Peyer's patch (tissue), 4 donors: ENCODE measurements around the gene TRIM54. TPM values are rescaled to one million over a fixed set of nuclear protein-coding genes. Genes with fewer than 3 reads are reported as not detected.
"Not testable (repeated sequence)": the region's sequence is repeated elsewhere in the genome, so short reads cannot be mapped to it uniquely, and the experiment has no call there.

ENCODE experiments used
- DNase-seq, 3 donors: peaks; one replicate each; pipeline ENCODE4 v3.0.0-alpha.2; 2017 to 2019
- H3K27ac ChIP-seq, 4 donors: fragments of 200-600 bp; sonication (generic); one replicate each; pipeline ENCODE4 v1.5.1; 2016 to 2019
- H3K27me3 ChIP-seq, 2 donors: fragments of 200-600 bp; sonication (generic); one replicate each; pipeline ENCODE4 v1.5.1; 2019
- H3K36me3 ChIP-seq, 3 donors: fragments of 200-600 bp; sonication (generic); one replicate each; pipeline ENCODE4 v1.5.1; 2016 to 2019
- H3K4me1 ChIP-seq, 4 donors: fragments of 200-600 bp; sonication (generic); one replicate each; pipeline ENCODE4 v1.5.1; 2016 to 2019
- H3K4me3 ChIP-seq, 4 donors: fragments of 200-600 bp; sonication (generic); 1 replicate in 3 of 4; 2 replicates in 1 of 4; pipeline ENCODE4 v1.5.1; 2016 to 2019; ENCODE audit warnings: mild to moderate bottlenecking in 1 of 4
- H3K9me3 ChIP-seq, 4 donors: fragments of 200-600 bp; sonication (generic); one replicate each; pipeline ENCODE4 v1.5.1; 2016 to 2019; ENCODE audit warnings: mild to moderate bottlenecking in 1 of 4
- CTCF ChIP-seq, 6 experiments: fragments of 450-650 bp in 4 of 6; fragments of 200-600 bp in 2 of 6; sonication (generic) in 1 of 6; IDR thresholded peaks; one replicate each; pipeline ENCODE4 v1.5.1; 2017 to 2019; ENCODE audit warnings: antibody characterized with exemption in 6 of 6, mild to moderate bottlenecking in 3 of 6, moderate library complexity in 1 of 6
- POLR2A ChIP-seq, 2 donors: fragments of 450-650 bp; IDR thresholded peaks; one replicate each; pipeline ENCODE4 v1.5.1; 2017; ENCODE audit warnings: antibody characterized with exemption in 2 of 2, mild to moderate bottlenecking in 2 of 2, moderate library complexity in 2 of 2
- total RNA-seq, 4 donors: library from RNA; depleted of rRNA; stranded (reverse); fragments of >200 nt; gene quantifications; one replicate each; pipeline ENCODE4 v1.1.0, GENCODE V29; 2016

The TRIM54 gene
- total RNA-seq, 4 donors from 2014 or later: 0.54 TPM; not detected in 3

GRCh38 chr2:27350106-27350693 lies 68.0 kb downstream of the TRIM54 start:
- TF ChIP-seq POLR2A (IDR thresholded peaks at IDR 0.05) (no peak), CTCF (IDR thresholded peaks at IDR 0.05) (no peak)
- Histone ChIP-seq H3K4me3 (no peak overlapping the region), H3K36me3 (no peaks in the 10 kb centered on the region), H3K27ac (no peak overlapping the region), H3K27me3 (no peaks in the 10 kb centered on the region), H3K9me3 (no peaks in the 10 kb centered on the region), H3K4me1 (peaks cover 0 to 18% (median 3%) of the 10 kb centered on the region in 4 donors)
- no peak for DNase-seq

GRCh38 chr2:27351802-27352598 lies 69.8 kb downstream of the TRIM54 start:
- Histone ChIP-seq H3K36me3 (no peaks in the 10 kb centered on the region), H3K27me3 (no peaks in the 10 kb centered on the region), H3K9me3 (no peaks in the 10 kb centered on the region), H3K4me3 (no peak overlapping the region), H3K4me1 (peaks cover 0 to 25% (median 5%) of the 10 kb centered on the region in 4 donors), H3K27ac (no peak overlapping the region)
- no peak for DNase-seq
- TF ChIP-seq POLR2A (IDR thresholded peaks at IDR 0.05) (no peak), CTCF (IDR thresholded peaks at IDR 0.05) (no peak)

GRCh38 chr2:27353386-27353761 lies 71.1 kb downstream of the TRIM54 start:
- not testable (repeated sequence) for H3K4me3 ChIP-seq, H3K27ac ChIP-seq
- peaks cover 0 to 35% (median 5%) of the 10 kb centered on the region in 4 donors for H3K4me1 ChIP-seq

GRCh38 chr2:27353762-27354596 lies 71.8 kb downstream of the TRIM54 start:
- H3K36me3 ChIP-seq: no peaks in the 10 kb centered on the region
- no peak for DNase-seq
- peak overlapping the region in 1 of 4 donors; percentile 1 for H3K27ac ChIP-seq
- TF ChIP-seq CTCF (IDR thresholded peaks at IDR 0.05) (no peak), POLR2A (IDR thresholded peaks at IDR 0.05) (no peak)
- no peaks in the 10 kb centered on the region for H3K27me3 ChIP-seq
- no peak overlapping the region for H3K4me3 ChIP-seq
- peaks cover 0 to 36% (median 5%) of the 10 kb centered on the region in 4 donors for H3K4me1 ChIP-seq
- H3K9me3 ChIP-seq: no peaks in the 10 kb centered on the region

More at GRCh38 chr2:27353386-27353761, 71.1 kb downstream of the TRIM54 start:
- not testable (repeated sequence) for H3K27me3 ChIP-seq, DNase-seq, H3K36me3 ChIP-seq, H3K9me3 ChIP-seq

GRCh38 chr2:27354597-27354927 lies 72.3 kb downstream of the TRIM54 start:
- H3K9me3 ChIP-seq: no peaks in the 10 kb centered on the region
- H3K4me3 ChIP-seq: no peak overlapping the region
- no peaks in the 10 kb centered on the region for H3K27me3 ChIP-seq
- no peaks in the 10 kb centered on the region for H3K36me3 ChIP-seq
- no peak for DNase-seq
- peaks cover 0 to 36% (median 5%) of the 10 kb centered on the region in 4 donors for H3K4me1 ChIP-seq
- TF ChIP-seq POLR2A (IDR thresholded peaks at IDR 0.05): no peak
- no peak for TF ChIP-seq CTCF (IDR thresholded peaks at IDR 0.05)
- H3K27ac ChIP-seq: peak overlapping the region in 1 of 4 donors; percentile 1

GRCh38 chr2:27356056-27356381 lies 73.8 kb downstream of the TRIM54 start:
- Histone ChIP-seq H3K27ac (peak overlapping the region; percentile 82 to 95 (median 92)), H3K4me1 (peaks cover 0 to 36% (median 5%) of the 10 kb centered on the region in 4 donors), H3K4me3 (peak overlapping the region; percentile 58 to 97 (median 68)), H3K9me3 (no peaks in the 10 kb centered on the region), H3K36me3 (no peaks in the 10 kb centered on the region), H3K27me3 (no peaks in the 10 kb centered on the region)
- TF ChIP-seq POLR2A (IDR thresholded peaks at IDR 0.05) (no peak), CTCF (IDR thresholded peaks at IDR 0.05) (no peak)
- DNase-seq: peak in 2 of 3 donors; percentile 76 to 81
